HepG2 (cell line): ENCODE data around the gene PFDN5. TPM values are rescaled to one million over a fixed set of nuclear protein-coding genes. Genes with fewer than 3 reads are reported as not detected.

ENCODE experiments used
- CREB1 ChIP-seq, 2 experiments: fragments of 450-650 bp in 1 of 2; IDR thresholded peaks; 2 replicates each; pipeline ENCODE4 v1.6.1; 2016 to 2017; ENCODE audit warnings: control low read depth in 1 of 2, mild to moderate bottlenecking in 1 of 2, missing compliant biosample characterization in 1 of 2, missing genetic modification characterization in 1 of 2
- ELF1 ChIP-seq: sonication (generic); formaldehyde crosslinking; IDR thresholded peaks from 2 replicates; pipeline ENCODE4 v1.4.0; 2020; ENCODE audit warnings: missing genetic modification reagents
- FOXK1 ChIP-seq: sonication (generic); formaldehyde crosslinking; IDR thresholded peaks from 2 replicates; pipeline ENCODE4 v1.4.0; 2020; ENCODE audit warnings: low read depth, missing genetic modification reagents, borderline replicate concordance
- KMT2A ChIP-seq: sonication (generic); formaldehyde crosslinking; IDR thresholded peaks from 2 replicates; pipeline ENCODE4 v1.4.0; 2020; ENCODE audit warnings: missing genetic modification reagents
- NFYC ChIP-seq: IDR thresholded peaks from 2 replicates; pipeline ENCODE4 v1.6.1; 2016; ENCODE audit warnings: missing genetic modification reagents, missing compliant biosample characterization
- SCMH1 ChIP-seq: sonication (generic); formaldehyde crosslinking; IDR thresholded peaks from 2 replicates; pipeline ENCODE4 v1.9.0; 2021; ENCODE audit warnings: missing genetic modification reagents, mild to moderate bottlenecking, borderline replicate concordance
- SIX4 ChIP-seq: sonication (generic); formaldehyde crosslinking; IDR thresholded peaks from 2 replicates; pipeline ENCODE4 v1.4.0; 2020; ENCODE audit warnings: missing genetic modification reagents
- SOX5 ChIP-seq: IDR thresholded peaks from 2 replicates; pipeline ENCODE4 v1.6.1; 2016; ENCODE audit warnings: borderline replicate concordance
- SP1 ChIP-seq, 2 experiments: fragments of 450-650 bp in 1 of 2; sonication (generic) in 1 of 2; formaldehyde crosslinking in 1 of 2; IDR thresholded peaks; 2 replicates each; pipeline versions ENCODE4 v1.4.0 to v1.6.1; 2016 to 2020; ENCODE audit warnings: missing genetic modification reagents in 1 of 2
- TBX2 ChIP-seq: sonication (generic); formaldehyde crosslinking; IDR thresholded peaks from 2 replicates; pipeline ENCODE4 v1.5.0; 2020; ENCODE audit warnings: missing genetic modification reagents, mild to moderate bottlenecking, borderline replicate concordance
- ZEB1 ChIP-seq: IDR thresholded peaks from 2 replicates; pipeline ENCODE4 v1.6.1; 2012; ENCODE audit warnings: mild to moderate bottlenecking, low read depth, inconsistent platforms; ENCODE audit not compliant: insufficient replicate concordance
- ZFY ChIP-seq: sonication (generic); formaldehyde crosslinking; IDR thresholded peaks from 2 replicates; pipeline ENCODE4 v1.4.0; 2020; ENCODE audit warnings: missing genetic modification reagents
- ZKSCAN8 ChIP-seq: IDR thresholded peaks from 2 replicates; pipeline ENCODE4 v1.6.1; 2016; ENCODE audit warnings: borderline replicate concordance, missing genetic modification reagents, missing compliant biosample characterization
- ZNF264 ChIP-seq: sonication (generic); formaldehyde crosslinking; IDR thresholded peaks from 2 replicates; pipeline ENCODE4 v1.4.0; 2020; ENCODE audit warnings: missing genetic modification reagents
- ZNF432 ChIP-seq: sonication (generic); formaldehyde crosslinking; IDR thresholded peaks from 2 replicates; pipeline ENCODE4 v1.5.0; 2020; ENCODE audit warnings: missing genetic modification reagents, mild to moderate bottlenecking, borderline replicate concordance
- ZNF639 ChIP-seq: conservative IDR thresholded peaks from 2 replicates; pipeline ENCODE4 v1.6.1; 2018; ENCODE audit warnings: missing genetic modification reagents
- polyA plus RNA-seq, 8 experiments: library from polyadenylated mRNA; depleted of rRNA in 3 of 8; stranded (reverse) in 7 of 8; unstranded in 1 of 8; fragments of >200 nt; fragmentation: Illumina TruSeq in 4 of 8; extraction: Trizol in 4 of 8; gene quantifications; 2 replicates each; pipeline versions ENCODE4 v1.2.1 to v1.2.3, GENCODE V29; 2011 to 2016; ENCODE audit warnings: low read depth in 4 of 8, missing spikeins in 1 of 8, mixed read lengths in 1 of 8; ENCODE audit not compliant: insufficient read depth in 1 of 8
- total RNA-seq, 5 experiments: library from RNA; depleted of rRNA; stranded (reverse); fragments of >200 nt; fragmentation: Illumina TruSeq; extraction: Trizol; gene quantifications; 2 replicates each; pipeline ENCODE4 v1.2.3, GENCODE V29; 2016; ENCODE audit warnings: low read depth in 1 of 5
- TF ChIP-seq, protein P1 (sequence below): sonication (generic); formaldehyde crosslinking; IDR thresholded peaks from 2 replicates; pipeline ENCODE4 v1.5.0; 2020; ENCODE audit warnings: mild to moderate bottlenecking, missing genetic modification reagents

PFDN5 gene
- total and polyA plus RNA-seq, 2 of the 13 experiments (the other 11 are each of a cell fraction or from before 2014, with no cell fraction given) = 449 to 462 TPM

- TF ChIP-seq ZNF639 (CRISPR knock-in tag) = peak; percentile 68; the same call in 1 of the 2 replicates
- TF ChIP-seq SCMH1 (CRISPR knock-in tag) = no peak
- TF ChIP-seq, protein P1, sequence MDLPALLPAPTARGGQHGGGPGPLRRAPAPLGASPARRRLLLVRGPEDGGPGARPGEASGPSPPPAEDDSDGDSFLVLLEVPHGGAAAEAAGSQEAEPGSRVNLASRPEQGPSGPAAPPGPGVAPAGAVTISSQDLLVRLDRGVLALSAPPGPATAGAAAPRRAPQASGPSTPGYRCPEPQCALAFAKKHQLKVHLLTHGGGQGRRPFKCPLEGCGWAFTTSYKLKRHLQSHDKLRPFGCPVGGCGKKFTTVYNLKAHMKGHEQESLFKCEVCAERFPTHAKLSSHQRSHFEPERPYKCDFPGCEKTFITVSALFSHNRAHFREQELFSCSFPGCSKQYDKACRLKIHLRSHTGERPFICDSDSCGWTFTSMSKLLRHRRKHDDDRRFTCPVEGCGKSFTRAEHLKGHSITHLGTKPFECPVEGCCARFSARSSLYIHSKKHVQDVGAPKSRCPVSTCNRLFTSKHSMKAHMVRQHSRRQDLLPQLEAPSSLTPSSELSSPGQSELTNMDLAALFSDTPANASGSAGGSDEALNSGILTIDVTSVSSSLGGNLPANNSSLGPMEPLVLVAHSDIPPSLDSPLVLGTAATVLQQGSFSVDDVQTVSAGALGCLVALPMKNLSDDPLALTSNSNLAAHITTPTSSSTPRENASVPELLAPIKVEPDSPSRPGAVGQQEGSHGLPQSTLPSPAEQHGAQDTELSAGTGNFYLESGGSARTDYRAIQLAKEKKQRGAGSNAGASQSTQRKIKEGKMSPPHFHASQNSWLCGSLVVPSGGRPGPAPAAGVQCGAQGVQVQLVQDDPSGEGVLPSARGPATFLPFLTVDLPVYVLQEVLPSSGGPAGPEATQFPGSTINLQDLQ (CRISPR knock-in tag) = 0 out of 2 replicates have a peak, but pooled peaks have one; percentile 29
- peak; percentile 89 for TF ChIP-seq ZFY (CRISPR knock-in tag)
- no peak for TF ChIP-seq ZNF432 (CRISPR knock-in tag)
- TF ChIP-seq SP1 (IDR thresholded peaks at IDR 0.05) = no peak
- TF ChIP-seq SP1 (CRISPR knock-in tag; IDR thresholded peaks at IDR 0.05) = peak; percentile 68
- TF ChIP-seq NFYC (CRISPR knock-in tag) = no peak
- peak; percentile 29; the same call in 1 of the 2 replicates for TF ChIP-seq CREB1 (IDR thresholded peaks at IDR 0.05)
- TF ChIP-seq CREB1 (CRISPR knock-in tag; IDR thresholded peaks at IDR 0.05) = peak; percentile 47
- peak; percentile 16 for TF ChIP-seq ZEB1
- TF ChIP-seq SOX5 (CRISPR knock-in tag) = peak; percentile 41
- TF ChIP-seq TBX2 (CRISPR knock-in tag) = peak; percentile 4; the same call in 1 of the 2 replicates
- TF ChIP-seq KMT2A (CRISPR knock-in tag) = peak; percentile 92
- no peak; the same call in 1 of the 2 replicates for TF ChIP-seq ZKSCAN8
- peak; percentile 95 for TF ChIP-seq ELF1 (CRISPR knock-in tag)
- peak; percentile 29; the same call in 1 of the 2 replicates for TF ChIP-seq SIX4 (CRISPR knock-in tag)
- TF ChIP-seq FOXK1 = peak; percentile 60; the same call in 1 of the 2 replicates
- 0 out of 2 replicates have a peak, but pooled peaks have one; percentile 45 for TF ChIP-seq ZNF264 (CRISPR knock-in tag)
Observed at GRCh38 chr12:53295070-53295890, at the start of gene PFDN5 (continued).
